ENCODE results near the gene CYTL1.

DNA sequence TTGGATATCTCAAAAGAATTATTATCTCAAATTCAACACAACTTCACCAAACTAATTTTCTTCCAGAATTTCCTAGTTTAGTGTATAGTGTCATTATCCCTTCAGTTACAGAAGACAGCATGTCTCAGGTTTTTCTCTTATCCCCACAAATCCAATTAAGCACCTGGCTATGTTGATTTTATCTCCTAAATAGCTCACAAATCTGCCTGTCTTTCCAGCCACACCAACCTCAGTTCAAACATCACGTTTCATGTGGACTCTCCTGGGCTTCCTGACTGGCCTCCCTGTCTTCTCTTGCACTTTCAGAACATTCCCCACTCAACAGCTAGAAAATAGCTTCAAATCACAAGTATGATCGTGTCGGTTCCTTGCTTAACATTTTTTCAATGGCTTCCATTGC is 46.8 kb upstream of the CYTL1 start:
- no peak for TF ChIP-seq ZNF165 (CRISPR knock-in tag; IDR thresholded peaks at IDR 0.05; ENCODE audit: borderline replicate concordance)
- TF ChIP-seq CBX3 (IDR thresholded peaks at IDR 0.05; ENCODE audit: borderline replicate concordance in 1 of 2, low read length in 2 of 2) = no peak
- TF ChIP-seq, protein P1, sequence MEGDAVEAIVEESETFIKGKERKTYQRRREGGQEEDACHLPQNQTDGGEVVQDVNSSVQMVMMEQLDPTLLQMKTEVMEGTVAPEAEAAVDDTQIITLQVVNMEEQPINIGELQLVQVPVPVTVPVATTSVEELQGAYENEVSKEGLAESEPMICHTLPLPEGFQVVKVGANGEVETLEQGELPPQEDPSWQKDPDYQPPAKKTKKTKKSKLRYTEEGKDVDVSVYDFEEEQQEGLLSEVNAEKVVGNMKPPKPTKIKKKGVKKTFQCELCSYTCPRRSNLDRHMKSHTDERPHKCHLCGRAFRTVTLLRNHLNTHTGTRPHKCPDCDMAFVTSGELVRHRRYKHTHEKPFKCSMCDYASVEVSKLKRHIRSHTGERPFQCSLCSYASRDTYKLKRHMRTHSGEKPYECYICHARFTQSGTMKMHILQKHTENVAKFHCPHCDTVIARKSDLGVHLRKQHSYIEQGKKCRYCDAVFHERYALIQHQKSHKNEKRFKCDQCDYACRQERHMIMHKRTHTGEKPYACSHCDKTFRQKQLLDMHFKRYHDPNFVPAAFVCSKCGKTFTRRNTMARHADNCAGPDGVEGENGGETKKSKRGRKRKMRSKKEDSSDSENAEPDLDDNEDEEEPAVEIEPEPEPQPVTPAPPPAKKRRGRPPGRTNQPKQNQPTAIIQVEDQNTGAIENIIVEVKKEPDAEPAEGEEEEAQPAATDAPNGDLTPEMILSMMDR (IDR thresholded peaks at IDR 0.05 in 2 of 3, conservative IDR thresholded peaks at IDR 0.05 in 1 of 3; ENCODE audit: insufficient read depth in 2 of 3, low read depth in 1 of 3, low read length in 3 of 3) = no peak
- TF ChIP-seq POLR2A (conservative IDR thresholded peaks at IDR 0.05) = no peak
- no peak for TF ChIP-seq NRF1 (conservative IDR thresholded peaks at IDR 0.05 in 1 of 2, IDR thresholded peaks at IDR 0.05 in 1 of 2)
- TF ChIP-seq CHD1 (IDR thresholded peaks at IDR 0.05; ENCODE audit: low read length) = no peak
